ENCODE results near the gene ALCAM. TPM values are rescaled to one million over a fixed set of nuclear protein-coding genes. Genes with fewer than 3 reads are reported as not detected.

Gene ALCAM
- total and polyA plus RNA-seq, 2 of the 8 experiments (the other 6 are each of a cell fraction or from before 2014, with no cell fraction given) = 10.8 to 33.0 TPM

DNA sequence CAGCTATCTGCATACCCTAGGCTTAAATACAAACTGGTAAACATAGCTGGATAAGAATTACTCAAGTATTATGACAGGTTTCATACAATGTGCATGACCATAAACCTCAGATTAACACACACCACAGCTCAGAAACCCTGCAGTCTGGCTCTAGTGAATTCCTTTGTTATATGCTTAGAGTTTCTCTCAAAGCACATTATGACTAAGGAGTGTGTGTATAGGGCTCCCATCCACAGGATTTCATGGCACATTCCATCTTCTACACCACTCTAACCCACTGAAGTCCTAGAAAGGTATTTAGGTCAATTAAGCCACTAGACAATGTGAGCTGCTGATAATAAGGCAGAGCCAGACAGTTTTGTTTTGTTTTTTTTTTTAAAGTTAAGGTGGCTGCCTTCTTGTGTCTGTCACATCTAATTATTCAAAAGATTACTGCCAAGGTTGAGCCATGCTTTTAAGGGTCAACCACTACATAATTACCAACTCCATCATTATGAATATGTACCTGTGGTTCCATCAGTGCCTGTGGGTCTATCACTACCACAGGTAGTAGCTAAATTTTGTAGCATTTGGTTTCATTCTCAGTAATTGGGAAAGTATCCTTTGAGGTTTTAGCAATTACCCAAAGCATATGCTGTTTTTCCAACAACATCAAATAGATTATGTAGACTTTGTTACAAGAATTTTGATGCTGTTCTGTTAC lies 107.0 kb downstream of the ALCAM start:
- no peak overlapping the region for H3K18ac ChIP-seq (ENCODE audit: extremely low read depth, low read length)
- H2BK120ac ChIP-seq (replicated peaks; ENCODE audit: low read depth, low read length) = no peak overlapping the region
- no peak overlapping the region for H4K5ac ChIP-seq (ENCODE audit: insufficient read length, low read depth, low read length)
- CTCF ChIA-PET (ENCODE audit: partially characterized antibody) = interaction anchor here (0.9 to 1.0 kb wide), 2 partner anchors 11 to 48 kb away, joined by 3 read pairs; no protein-coding TSS in a partner anchor
- no peak overlapping the region for H2BK12ac ChIP-seq (ENCODE audit: low read depth, low read length)
- H3K36me3 ChIP-seq (ENCODE audit: control insufficient read depth in 2 of 4, insufficient read depth in 4 of 4, low read length in 3 of 4) = no peaks in the 10 kb centered on the region; a peak in 1 of 8 replicates
- H3K9ac ChIP-seq (replicated peaks in 1 of 4; ENCODE audit: extremely low read depth in 1 of 4, low read depth in 3 of 4, low read length in 3 of 4) = no peak overlapping the region
- no peak overlapping the region for H3K4me2 ChIP-seq (ENCODE audit: insufficient read depth in 1 of 2, low read depth in 2 of 2, low read length in 2 of 2)
- H4K20me1 ChIP-seq (replicated peaks in 1 of 2; ENCODE audit: control insufficient read depth in 1 of 2, insufficient read depth in 2 of 2, low read length in 2 of 2) = no peaks in the 10 kb centered on the region
- DNase-seq (ENCODE audit: low read depth in 1 of 2, low spot score in 2 of 2) (no peak), FAIRE-seq (no peak)
- H3K4me1 ChIP-seq (replicated peaks in 1 of 4; ENCODE audit: control insufficient read depth in 3 of 4, insufficient read depth in 4 of 4, low read length in 3 of 4) = peaks cover 0 to 8% (median 3%) of the 10 kb centered on the region in 4 experiments; a peak in 3 of 7 replicates
- H3K9me3 ChIP-seq (ENCODE audit: insufficient read depth in 2 of 2, low read depth in 1 of 2, low read length in 1 of 2) = peaks cover 0 to 6% of the 10 kb centered on the region in 2 experiments; a peak in 1 of 4 replicates
- H2AK5ac ChIP-seq (ENCODE audit: low read depth, low read length) = no peak overlapping the region
- no peak overlapping the region for H3K4me3 ChIP-seq (ENCODE audit: extremely low read depth in 1 of 4, insufficient read depth in 2 of 4, low read depth in 3 of 4, low read length in 4 of 4)
- H4K8ac ChIP-seq (ENCODE audit: extremely low read depth, insufficient read depth, low read length) = no peak overlapping the region
- no peaks in the 10 kb centered on the region for H3K23me2 ChIP-seq (ENCODE audit: low read depth, low read length)
- peaks cover 0 to 22% of the 10 kb centered on the region in 2 experiments; a peak in 2 of 4 replicates for H3K79me2 ChIP-seq (ENCODE audit: control insufficient read depth in 1 of 2, insufficient read depth in 2 of 2, low read length in 2 of 2)
- no peak overlapping the region for H3K14ac ChIP-seq (ENCODE audit: insufficient read length)
- no peak overlapping the region for H2BK20ac ChIP-seq (ENCODE audit: low read length)
- 0 out of 2 replicates have a peak, but pooled peaks cover 2% of the 10 kb centered on the region for H3K79me1 ChIP-seq (ENCODE audit: low read depth, low read length)
- H3K27me3 ChIP-seq (replicated peaks in 1 of 4; ENCODE audit: control insufficient read depth in 3 of 4, extremely low read depth in 1 of 4, insufficient read depth in 3 of 4, low read length in 3 of 4) = no peaks in the 10 kb centered on the region
- no peak overlapping the region for H3K4ac ChIP-seq (replicated peaks; ENCODE audit: insufficient read length, low read depth, low read length)
- no peak overlapping the region for H2BK5ac ChIP-seq (ENCODE audit: low read depth, low read length)
- POLR2A ChIA-PET (ENCODE audit: partially characterized antibody) = no interaction called here
- H2AFZ ChIP-seq (ENCODE audit: low read length) = no peak overlapping the region
- H3K56ac ChIP-seq (replicated peaks; ENCODE audit: insufficient read length, low read depth, low read length) = no peak overlapping the region
- H2BK15ac ChIP-seq (ENCODE audit: low read length) = no peak overlapping the region
- no peak overlapping the region for H3K27ac ChIP-seq (ENCODE audit: low read depth, low read length)
- no peak overlapping the region for H4K91ac ChIP-seq (replicated peaks; ENCODE audit: insufficient read length, low read length)
- no peak overlapping the region for H3K23ac ChIP-seq (ENCODE audit: insufficient read length)
- TF ChIP-seq NRF1 (IDR thresholded peaks at IDR 0.05; ENCODE audit: low read depth, low read length) (no peak), NANOG (IDR thresholded peaks at IDR 0.05; ENCODE audit: insufficient read depth, low read depth, low read length, poor library complexity, severe bottlenecking) (no peak), ASH2L (IDR thresholded peaks at IDR 0.05; ENCODE audit: low read length) (no peak), POU5F1 (IDR thresholded peaks at IDR 0.05; ENCODE audit: low read depth, low read length) (no peak), SIRT6 (IDR thresholded peaks at IDR 0.05; ENCODE audit: low read length) (no peak), EP300 (IDR thresholded peaks at IDR 0.05; ENCODE audit: borderline replicate concordance in 1 of 2, low read depth in 2 of 2, low read length in 2 of 2) (no peak), RNF2 (IDR thresholded peaks at IDR 0.05; ENCODE audit: borderline replicate concordance, low read depth, low read length, missing control alignments, poor library complexity, severe bottlenecking) (no peak), PHF8 (conservative IDR thresholded peaks at IDR 0.05; ENCODE audit: low read depth, low read length) (no peak)
- TF ChIP-seq, protein P1, sequence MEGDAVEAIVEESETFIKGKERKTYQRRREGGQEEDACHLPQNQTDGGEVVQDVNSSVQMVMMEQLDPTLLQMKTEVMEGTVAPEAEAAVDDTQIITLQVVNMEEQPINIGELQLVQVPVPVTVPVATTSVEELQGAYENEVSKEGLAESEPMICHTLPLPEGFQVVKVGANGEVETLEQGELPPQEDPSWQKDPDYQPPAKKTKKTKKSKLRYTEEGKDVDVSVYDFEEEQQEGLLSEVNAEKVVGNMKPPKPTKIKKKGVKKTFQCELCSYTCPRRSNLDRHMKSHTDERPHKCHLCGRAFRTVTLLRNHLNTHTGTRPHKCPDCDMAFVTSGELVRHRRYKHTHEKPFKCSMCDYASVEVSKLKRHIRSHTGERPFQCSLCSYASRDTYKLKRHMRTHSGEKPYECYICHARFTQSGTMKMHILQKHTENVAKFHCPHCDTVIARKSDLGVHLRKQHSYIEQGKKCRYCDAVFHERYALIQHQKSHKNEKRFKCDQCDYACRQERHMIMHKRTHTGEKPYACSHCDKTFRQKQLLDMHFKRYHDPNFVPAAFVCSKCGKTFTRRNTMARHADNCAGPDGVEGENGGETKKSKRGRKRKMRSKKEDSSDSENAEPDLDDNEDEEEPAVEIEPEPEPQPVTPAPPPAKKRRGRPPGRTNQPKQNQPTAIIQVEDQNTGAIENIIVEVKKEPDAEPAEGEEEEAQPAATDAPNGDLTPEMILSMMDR (IDR thresholded peaks at IDR 0.05; ENCODE audit: control extremely low read depth in 1 of 3, insufficient read depth in 1 of 3, low read depth in 1 of 3, low read length in 3 of 3) = no peak

Measured in H1 (cell line).